Natural killer cell (primary cell): Measurements from ENCODE around the gene FMN1. TPM values are rescaled to one million over a fixed set of nuclear protein-coding genes. Genes with fewer than 3 reads are reported as not detected.

Experiments used
- ATAC-seq, 3 donors: fragments of 150-1000 bp in 2 of 3; fragments of 200-7000 bp in 1 of 3; cut with Tn5 transposase; 1 replicate in 1 of 3; 2 replicates in 2 of 3; pipeline ENCODE4 v1.10.0; 2021; ENCODE audit warnings: mild to moderate bottlenecking in 2 of 3, moderate library complexity in 2 of 3
- DNase-seq, 2 donors: peaks; one replicate each; pipeline versions ENCODE4 v3.0.0 to v3.0.0-alpha.2; 2013 to 2021; ENCODE audit warnings: mixed read lengths in 1 of 2
- H3K27ac ChIP-seq: one replicate; pipeline ENCODE4 v1.5.1; 2013; ENCODE audit warnings: mild to moderate bottlenecking, low read length
- H3K27me3 ChIP-seq: one replicate; pipeline ENCODE4 v1.6.1; 2013; ENCODE audit warnings: low read length; ENCODE audit not compliant: control insufficient read depth, insufficient read depth
- H3K36me3 ChIP-seq: one replicate; pipeline ENCODE4 v1.6.1; 2013; ENCODE audit warnings: low read length; ENCODE audit not compliant: control insufficient read depth, insufficient read depth
- H3K4me1 ChIP-seq: one replicate; pipeline ENCODE4 v1.6.1; 2013; ENCODE audit warnings: low read length; ENCODE audit not compliant: control insufficient read depth, insufficient read depth
- H3K4me3 ChIP-seq: one replicate; pipeline ENCODE4 v1.5.1; 2013; ENCODE audit warnings: low read length
- H3K9me3 ChIP-seq: one replicate; pipeline ENCODE4 v1.6.1; 2013; ENCODE audit warnings: low read length; ENCODE audit not compliant: control insufficient read depth, insufficient read depth
- H3K27ac Mint-ChIP-seq, 2 donors: one replicate each; pipeline ENCODE4 v1.8.0; 2022; ENCODE audit warnings: mild to moderate bottlenecking in 2 of 2, mixed read lengths in 2 of 2, moderate library complexity in 1 of 2
- H3K27me3 Mint-ChIP-seq, 2 donors: one replicate each; pipeline ENCODE4 v1.8.0; 2022; ENCODE audit warnings: low read depth in 2 of 2, mixed read lengths in 2 of 2
- H3K36me3 Mint-ChIP-seq: one replicate; pipeline ENCODE4 v1.8.0; 2022; ENCODE audit warnings: mixed read lengths
- H3K4me1 Mint-ChIP-seq, 2 donors: one replicate each; pipeline ENCODE4 v1.8.0; 2022; ENCODE audit warnings: mixed read lengths in 2 of 2
- H3K4me3 Mint-ChIP-seq: one replicate; pipeline ENCODE4 v1.8.0; 2022; ENCODE audit warnings: mild to moderate bottlenecking, moderate library complexity, mixed read lengths
- H3K9me3 Mint-ChIP-seq, 2 donors: one replicate each; pipeline ENCODE4 v1.8.0; 2022; ENCODE audit warnings: mixed read lengths in 2 of 2
- CTCF ChIP-seq: fragments of 200-600 bp; IDR thresholded peaks from one replicate; pipeline ENCODE4 v1.8.0; 2022; ENCODE audit warnings: antibody characterized with exemption
- WGBS: methylation state at CpG from one replicate; pipeline ENCODE4 v1.1.7; 2013; ENCODE audit warnings: missing lambda C conversion rate; ENCODE audit not compliant: insufficient coverage; 5-methylcytosine and 5-hydroxymethylcytosine counted together
- intact Hi-C: fragments of 100-400 bp; cut with micrococcal nuclease; formaldehyde crosslinking; loops from one replicate; pipeline ENCODE4 v1.14.2; 2022
- total RNA-seq, 4 donors: library from RNA; stranded (reverse); fragments of 120-200 nt in 1 of 4; gene quantifications; one replicate each; pipeline versions ENCODE4 v1.2.3 to v1.2.4, GENCODE V29; 2013 to 2022

FMN1 gene
- total RNA-seq, 3 donors from 2014 or later (not counting 1 experiment from before 2014, with no cell fraction given) = 2.0 to 19.2 (median 2.2) TPM

GRCh38 chr15:33200903-33201302 lies 6.4 kb upstream of the FMN1 start:
- no peaks in the 10 kb centered on the region for H3K27me3 Mint-ChIP-seq
- Histone ChIP-seq H3K4me1 (peaks cover 4% of the 10 kb centered on the region), H3K4me3 (no peak overlapping the region), H3K27ac (no peak overlapping the region), H3K27me3 (no peaks in the 10 kb centered on the region), H3K9me3 (no peaks in the 10 kb centered on the region), H3K36me3 (no peaks in the 10 kb centered on the region)
- H3K36me3 Mint-ChIP-seq = no peaks in the 10 kb centered on the region
- intact Hi-C loops = no loop called here
- H3K27ac Mint-ChIP-seq = peak overlapping the region in 1 of 2 donors; percentile 90
- H3K4me3 Mint-ChIP-seq = no peak overlapping the region
- TF ChIP-seq CTCF = no peak
- peaks cover 7 to 10% of the 10 kb centered on the region in 2 donors for H3K4me1 Mint-ChIP-seq
- no peak for ATAC-seq
- WGBS = 94% methylated on average over 7 of the region's 7 CpGs
- DNase-seq = no peak
- no peaks in the 10 kb centered on the region for H3K9me3 Mint-ChIP-seq

GRCh38 chr15:33200444-33200843 lies 5.9 kb upstream of the FMN1 start:
- ATAC-seq (no peak), DNase-seq (no peak)

GRCh38 chr15:33198541-33198940 lies 4.0 kb upstream of the FMN1 start:
- no peak overlapping the region for H3K4me3 ChIP-seq
- no peaks in the 10 kb centered on the region for H3K36me3 Mint-ChIP-seq

More at GRCh38 chr15:33200444-33200843, 5.9 kb upstream of the FMN1 start:
- H3K36me3 ChIP-seq = no peaks in the 10 kb centered on the region
- no peaks in the 10 kb centered on the region for H3K36me3 Mint-ChIP-seq
- TF ChIP-seq CTCF = no peak
- H3K4me1 Mint-ChIP-seq = peaks cover 7 to 10% of the 10 kb centered on the region in 2 donors
- H3K27ac Mint-ChIP-seq = no peak overlapping the region
- no peak overlapping the region for H3K4me3 ChIP-seq
- 93% methylated on average over 5 of the region's 5 CpGs for WGBS
- no peaks in the 10 kb centered on the region for H3K9me3 Mint-ChIP-seq
- no peaks in the 10 kb centered on the region for H3K27me3 Mint-ChIP-seq
- no peak overlapping the region for H3K27ac ChIP-seq
- H3K9me3 ChIP-seq = no peaks in the 10 kb centered on the region
- intact Hi-C loops = no loop called here
- no peaks in the 10 kb centered on the region for H3K27me3 ChIP-seq
- H3K4me1 ChIP-seq = peaks cover 4% of the 10 kb centered on the region
- no peak overlapping the region for H3K4me3 Mint-ChIP-seq

More at GRCh38 chr15:33198541-33198940, 4.0 kb upstream of the FMN1 start:
- peaks cover 17% of the 10 kb centered on the region for H3K4me1 ChIP-seq
- DNase-seq = no peak
- Mint-ChIP-seq H3K27me3 (no peaks in the 10 kb centered on the region), H3K27ac (no peak overlapping the region), H3K4me1 (peaks cover 7 to 28% of the 10 kb centered on the region in 2 donors), H3K9me3 (no peaks in the 10 kb centered on the region), H3K4me3 (no peak overlapping the region)
- H3K9me3 ChIP-seq = no peaks in the 10 kb centered on the region
- no peak for TF ChIP-seq CTCF
- intact Hi-C loops = no loop called here
- ATAC-seq = no peak
- no peak overlapping the region for H3K27ac ChIP-seq
- H3K27me3 ChIP-seq = no peaks in the 10 kb centered on the region
- H3K36me3 ChIP-seq = no peaks in the 10 kb centered on the region
- WGBS = 97% methylated on average over 3 of the region's 4 CpGs
